ENCODE data around the gene AUNIP.
A peak's percentile ranks its signal among the peaks of the same experiment; 100 is the strongest.

The AUNIP gene, protein sequence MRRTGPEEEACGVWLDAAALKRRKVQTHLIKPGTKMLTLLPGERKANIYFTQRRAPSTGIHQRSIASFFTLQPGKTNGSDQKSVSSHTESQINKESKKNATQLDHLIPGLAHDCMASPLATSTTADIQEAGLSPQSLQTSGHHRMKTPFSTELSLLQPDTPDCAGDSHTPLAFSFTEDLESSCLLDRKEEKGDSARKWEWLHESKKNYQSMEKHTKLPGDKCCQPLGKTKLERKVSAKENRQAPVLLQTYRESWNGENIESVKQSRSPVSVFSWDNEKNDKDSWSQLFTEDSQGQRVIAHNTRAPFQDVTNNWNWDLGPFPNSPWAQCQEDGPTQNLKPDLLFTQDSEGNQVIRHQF

DNA sequence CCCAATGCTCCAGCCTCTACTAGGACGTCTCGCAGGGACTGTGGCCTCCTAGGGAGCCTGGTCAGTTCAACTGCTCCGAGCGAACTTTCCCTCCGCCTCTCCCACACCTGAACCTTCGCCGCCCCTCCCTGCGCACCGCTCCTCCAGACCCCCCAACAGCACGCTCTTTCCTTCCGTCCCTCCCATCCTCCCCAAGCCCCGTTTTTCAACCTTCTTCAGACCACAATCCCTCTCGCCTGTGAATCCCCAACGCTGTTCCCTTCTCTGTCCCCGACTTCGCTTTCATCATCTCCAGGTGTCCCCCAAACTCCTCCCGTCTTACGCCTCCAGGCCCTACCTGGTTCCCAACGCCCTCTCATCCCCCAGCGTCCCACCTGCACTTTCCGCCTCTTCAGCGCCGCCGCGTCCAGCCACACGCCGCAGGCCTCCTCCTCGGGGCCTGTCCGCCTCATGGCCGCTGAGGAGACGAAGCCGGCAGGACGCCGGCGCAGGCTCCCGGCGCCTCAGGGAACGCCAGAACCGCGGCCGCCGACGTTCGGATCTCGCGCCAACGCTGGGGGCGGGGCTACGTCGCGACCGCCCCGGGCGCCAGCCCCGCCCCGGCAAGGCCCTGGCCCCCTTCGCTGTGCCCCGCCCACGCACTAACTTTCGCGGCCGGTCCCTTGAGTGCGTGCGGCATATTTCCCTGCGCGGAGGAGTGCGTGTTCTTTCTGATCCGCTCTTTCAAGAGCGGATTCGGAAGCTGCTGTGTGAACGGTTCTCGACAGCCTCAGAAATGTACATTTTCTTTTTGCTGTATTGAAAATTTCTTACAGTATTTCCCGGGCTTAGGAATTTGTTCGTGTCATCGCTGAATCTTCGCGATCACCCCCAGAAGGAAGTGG is at the start of gene AUNIP:
AUNIP (minus strand) TSS at position 552 of the 884 bp plus-strand sequence; CDS start at position 452, 100 bp downstream.
- peak; percentile 83 for DNase-seq (ENCODE audit: low read depth)

DNA sequence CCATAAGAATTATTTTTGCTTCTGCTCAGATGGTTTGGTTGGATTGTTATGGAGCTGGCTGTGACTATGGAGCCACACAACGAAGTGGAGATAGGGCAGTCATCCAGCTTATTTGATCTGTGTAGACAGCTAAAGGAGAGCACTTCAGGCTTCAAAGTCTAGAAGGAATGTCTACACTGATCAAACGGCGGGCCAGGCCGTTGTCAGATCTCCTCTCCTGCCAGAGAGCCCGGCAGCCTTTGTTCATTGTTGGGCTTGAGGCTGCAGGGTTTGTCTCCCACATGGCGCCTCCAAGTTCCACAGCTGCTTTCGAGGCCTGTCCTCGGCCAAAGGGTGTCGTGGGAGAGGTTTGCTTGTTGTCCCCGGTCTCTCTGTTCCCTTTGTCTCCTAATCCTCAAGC is 49.8 kb upstream of the AUNIP start:
- no peak for DNase-seq (ENCODE audit: low read depth)

DNA sequence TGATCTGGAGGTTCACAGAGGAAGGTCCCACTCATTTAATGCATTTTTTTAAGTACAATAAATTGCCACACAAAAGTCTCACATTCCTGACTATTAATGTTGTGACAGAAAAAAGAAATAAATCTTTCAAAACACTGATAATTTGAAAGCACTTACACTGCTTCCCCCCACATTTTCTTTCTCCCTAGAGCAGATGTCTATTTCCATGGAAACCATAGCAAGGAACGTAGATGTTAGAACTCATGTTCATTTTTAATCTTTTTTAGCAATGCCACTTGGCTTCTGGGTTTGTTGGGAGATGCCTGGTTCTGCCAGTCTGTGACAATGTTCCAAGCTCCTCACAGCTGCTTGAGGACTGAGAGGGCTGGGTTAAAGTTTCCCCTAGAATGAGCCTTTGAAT is 48.9 kb upstream of the AUNIP start:
- DNase-seq (ENCODE audit: low read depth) = no peak

DNA sequence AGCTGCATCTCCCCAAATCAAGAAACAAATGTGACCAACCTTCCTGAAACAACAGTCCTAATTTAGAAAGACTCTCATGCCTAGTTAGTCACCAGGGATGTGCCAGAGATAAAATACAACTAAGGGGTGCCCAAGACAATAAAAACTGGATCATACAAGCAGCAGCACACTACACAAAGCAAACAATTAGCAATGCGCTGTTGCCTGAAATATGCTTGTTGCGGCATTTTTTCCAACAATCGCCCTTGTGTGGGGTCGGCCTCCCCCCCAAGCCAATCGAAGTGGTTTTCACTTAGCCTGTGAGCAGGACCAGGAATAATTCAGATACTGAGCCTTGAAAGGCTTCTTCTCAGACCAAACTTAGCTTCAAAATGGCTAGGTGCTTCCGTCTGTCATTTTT is 48.3 kb upstream of the AUNIP start:
- no peak for DNase-seq (ENCODE audit: low read depth)

DNA sequence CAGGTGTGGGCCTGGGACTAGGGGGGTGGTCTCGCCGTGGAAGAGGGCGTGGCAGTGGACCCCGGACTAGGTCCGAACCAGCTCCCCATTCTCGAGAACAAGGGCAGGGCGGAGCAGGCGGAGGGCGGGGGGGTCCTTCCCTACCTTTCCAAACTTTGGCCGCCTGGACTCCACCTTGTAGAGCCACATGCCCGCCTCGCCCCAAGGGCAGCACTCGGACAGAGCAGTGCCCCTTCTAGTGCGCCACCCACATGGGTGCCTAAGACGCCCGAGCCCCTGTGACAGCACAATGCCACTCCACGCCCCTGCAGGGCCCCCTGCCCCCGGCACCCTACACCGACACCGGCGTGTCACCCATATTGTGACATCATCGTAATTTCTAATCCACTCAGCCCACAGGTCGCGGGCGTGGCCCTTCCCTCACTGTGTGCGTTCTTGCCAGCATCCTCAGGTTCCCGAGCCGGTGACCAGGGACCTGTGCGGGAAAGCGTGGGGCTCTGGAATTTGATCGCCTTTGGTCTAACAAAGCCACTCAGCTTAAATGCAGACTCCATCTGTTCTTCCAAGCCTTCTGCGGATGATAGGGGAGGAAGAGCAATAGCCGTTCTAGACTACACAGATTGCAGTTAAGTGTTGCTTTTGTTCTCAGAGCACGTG is 47.5 kb upstream of the AUNIP start:
- no peak for DNase-seq (ENCODE audit: low read depth)

DNA sequence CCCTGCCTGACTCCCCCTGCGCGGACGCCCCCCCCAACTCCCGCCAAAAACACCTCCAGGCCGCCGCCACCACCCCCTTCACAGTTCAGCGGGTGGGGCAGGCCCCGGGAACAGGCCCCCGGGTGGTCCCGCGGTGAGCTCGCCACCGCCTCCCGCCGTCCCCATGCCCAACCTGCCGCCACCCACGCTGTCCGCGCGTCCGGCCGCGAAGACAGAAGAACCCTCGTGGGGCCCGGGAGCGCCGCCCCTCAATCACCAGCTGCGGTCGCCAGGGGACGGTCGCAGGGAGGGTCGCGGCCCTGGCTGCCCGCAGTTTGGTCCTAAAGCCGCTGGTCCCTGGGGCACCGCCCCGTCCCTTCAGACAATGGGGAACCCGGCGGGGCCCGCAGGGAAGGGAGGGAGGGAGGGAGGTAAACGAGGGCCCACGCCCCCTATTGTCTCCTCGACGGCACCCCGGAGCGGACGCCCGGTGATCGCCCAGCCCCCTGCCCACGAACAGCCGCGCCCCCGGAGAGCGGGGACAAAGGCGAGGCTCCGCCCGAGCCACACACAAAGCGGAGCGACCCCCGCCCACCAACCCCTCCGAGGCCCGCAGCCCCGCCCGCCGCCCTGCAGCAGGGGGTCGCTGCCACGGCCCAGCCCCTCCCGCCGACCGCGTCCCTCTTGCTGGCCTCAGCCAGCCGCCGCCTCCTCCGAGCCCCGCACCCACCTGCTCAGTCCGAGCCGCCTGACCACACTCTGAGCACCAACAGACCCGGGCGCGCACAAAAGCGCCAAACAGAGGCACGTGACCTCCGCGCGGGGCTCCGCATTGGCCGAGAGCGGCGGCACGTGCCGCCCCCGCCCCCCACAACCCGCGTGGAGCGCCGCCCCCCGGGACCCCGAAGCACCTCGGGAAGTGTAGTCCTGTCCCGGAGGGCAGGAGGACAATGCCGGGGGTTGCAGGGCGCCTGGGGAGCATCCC is 46.7 kb upstream of the AUNIP start, which contains the start of gene STMN1:
STMN1 (minus strand) TSS at position 740 of the 964 bp plus-strand sequence. CDS start 1,743 bp downstream, outside the sequence.
- DNase-seq (ENCODE audit: low read depth) = peak; percentile 84

DNA sequence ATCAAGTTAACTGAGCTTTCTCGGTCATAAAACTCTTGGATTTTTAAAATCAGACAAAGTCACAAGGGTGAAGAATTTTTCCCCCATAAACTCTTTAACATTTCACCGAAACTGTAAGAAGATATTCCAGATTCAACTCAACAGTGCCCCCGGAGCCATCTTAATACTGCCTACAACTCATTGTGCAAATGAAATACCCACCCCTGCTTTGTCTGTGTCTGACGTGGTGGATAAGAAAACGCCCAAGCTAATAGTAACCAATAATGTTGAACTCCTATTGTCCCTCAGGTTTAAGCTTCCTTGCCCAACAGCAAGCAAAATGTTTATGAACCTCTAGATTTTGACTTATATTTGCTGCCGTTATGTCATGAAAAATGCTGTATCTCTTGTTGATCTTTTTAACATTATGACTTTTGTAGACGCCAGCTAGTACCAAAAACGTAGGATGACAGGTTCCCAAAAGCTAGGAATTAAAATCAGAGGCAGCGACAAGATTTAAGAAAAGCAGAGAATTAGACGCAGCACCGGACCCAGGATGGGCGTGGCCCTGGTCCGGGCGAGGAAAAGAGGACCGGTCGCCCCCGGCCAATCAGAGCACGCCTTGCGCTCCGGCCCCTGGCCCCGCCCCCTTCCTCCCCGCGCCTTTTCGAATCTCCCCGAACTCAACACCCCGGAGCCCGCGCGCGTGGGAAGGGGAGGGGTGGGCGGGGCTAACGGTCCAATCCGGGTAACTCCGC is 45.9 kb upstream of the AUNIP start:
- peak; percentile 86 for DNase-seq (ENCODE audit: low read depth)

DNA sequence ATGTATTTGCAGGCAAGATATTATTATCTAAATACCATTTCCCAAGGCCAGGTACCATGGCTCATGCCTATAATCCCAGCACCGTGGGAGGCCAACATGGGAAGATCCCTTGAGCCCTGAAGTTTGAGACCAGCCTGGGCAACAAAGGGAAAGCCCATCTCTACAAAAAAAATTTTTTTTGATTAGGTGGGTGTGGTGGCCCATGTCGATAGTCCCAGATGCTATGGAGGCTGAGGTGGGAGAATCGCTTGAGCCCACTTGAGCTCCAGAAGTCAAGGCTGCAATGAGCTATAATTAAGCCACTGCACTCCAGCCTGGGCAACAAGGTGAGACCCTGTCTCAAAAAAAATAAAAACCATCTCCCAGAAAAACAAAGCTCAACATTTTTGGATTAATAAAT is 44.7 kb upstream of the AUNIP start:
- DNase-seq (ENCODE audit: low read depth) = no peak

DNA sequence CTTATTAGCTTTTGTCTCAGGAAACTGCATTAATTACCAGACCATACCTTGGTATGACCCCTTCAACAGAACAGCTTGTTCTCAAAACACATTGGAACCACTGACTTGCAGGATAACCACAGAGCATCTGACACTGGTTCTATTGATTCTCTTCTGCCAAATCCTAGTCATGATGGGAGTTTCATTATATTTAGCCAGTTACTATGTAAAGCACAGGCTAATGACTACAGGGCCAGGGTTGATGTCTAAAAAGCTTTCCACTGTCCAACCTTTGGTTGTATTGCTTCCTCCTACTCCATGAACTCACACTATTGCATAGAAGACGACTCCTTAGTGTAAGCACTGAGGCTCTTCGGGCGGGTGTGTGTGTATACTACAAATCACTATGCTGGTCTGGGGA is 43.2 kb upstream of the AUNIP start:
- DNase-seq (ENCODE audit: low read depth) = no peak

DNA sequence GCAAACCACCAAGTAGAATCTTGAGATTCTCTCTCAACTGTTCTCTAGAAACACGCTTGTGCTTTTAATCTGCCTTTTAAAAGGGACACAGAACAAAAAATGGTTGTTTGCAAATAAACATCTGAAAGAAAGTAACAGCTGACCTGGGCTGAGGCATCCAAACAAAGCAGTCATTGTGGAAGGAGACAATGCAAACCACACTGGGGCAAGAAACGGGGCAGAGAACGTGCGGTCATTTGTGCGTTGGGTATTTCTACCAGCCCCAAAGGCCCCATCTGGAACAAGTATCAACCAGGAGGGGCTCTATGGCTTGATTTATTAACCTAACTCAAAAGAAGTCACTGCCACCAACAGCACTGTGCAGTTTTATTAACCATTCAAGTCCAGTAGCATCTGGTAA is 41.0 kb upstream of the AUNIP start:
- DNase-seq (ENCODE audit: low read depth) = no peak

DNA sequence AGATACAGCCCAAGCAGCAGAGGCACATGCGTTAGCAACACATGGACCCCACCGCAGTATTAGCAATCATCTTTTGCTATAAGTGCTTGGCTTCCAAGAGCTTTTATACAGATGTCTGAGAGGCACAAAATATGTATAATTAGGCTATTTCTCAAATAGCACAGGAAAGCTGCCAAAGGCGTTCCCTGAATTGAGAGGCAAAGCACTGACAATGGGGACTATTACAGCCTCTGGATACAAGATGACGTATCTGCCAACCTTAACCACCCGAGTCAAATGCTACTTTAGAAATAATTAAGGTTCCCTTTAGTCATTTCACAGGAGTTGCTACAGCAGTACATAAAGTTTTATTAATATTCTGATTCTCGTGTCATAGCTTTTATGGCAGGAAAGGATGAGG is 40.5 kb upstream of the AUNIP start:
- no peak for DNase-seq (ENCODE audit: low read depth)

DNA sequence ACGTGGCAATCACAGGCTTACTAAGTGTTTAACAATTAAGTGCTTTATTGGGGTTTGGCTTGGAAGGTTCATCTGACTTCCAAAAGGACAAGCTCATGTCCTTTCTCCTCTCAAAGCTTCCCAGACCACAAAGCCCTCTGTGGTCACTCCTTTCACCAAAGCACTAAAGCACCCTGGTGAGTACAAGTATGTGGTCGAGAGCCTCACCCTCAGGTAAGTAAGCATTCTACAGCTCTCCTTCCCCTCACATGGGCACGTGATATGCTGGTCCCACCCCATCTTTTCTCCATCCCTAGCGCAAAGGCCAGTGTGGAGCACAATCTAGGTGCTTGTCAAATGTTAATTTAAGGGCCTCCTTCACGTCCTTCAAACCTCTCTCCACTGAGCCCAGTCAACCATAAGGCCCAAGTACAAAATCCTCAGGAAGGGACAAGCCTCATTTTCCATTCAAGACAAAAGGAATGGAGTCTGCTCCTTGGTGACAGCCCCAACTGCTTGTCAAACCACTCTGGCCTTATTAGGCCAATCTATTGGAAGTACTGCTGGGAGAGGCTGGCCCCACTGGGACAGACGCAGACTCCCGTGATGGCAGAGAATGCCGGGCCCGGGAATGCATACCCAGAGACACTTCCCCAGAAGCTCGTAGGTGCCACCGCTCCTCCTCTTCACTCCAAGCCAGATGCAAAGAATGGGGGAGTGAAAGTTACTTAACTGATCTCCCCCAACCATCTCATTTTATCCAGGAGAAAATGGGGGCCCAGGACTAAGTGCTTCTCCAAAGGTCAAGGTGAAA is 39.2 kb upstream of the AUNIP start:
- DNase-seq (ENCODE audit: low read depth) = no peak

DNA sequence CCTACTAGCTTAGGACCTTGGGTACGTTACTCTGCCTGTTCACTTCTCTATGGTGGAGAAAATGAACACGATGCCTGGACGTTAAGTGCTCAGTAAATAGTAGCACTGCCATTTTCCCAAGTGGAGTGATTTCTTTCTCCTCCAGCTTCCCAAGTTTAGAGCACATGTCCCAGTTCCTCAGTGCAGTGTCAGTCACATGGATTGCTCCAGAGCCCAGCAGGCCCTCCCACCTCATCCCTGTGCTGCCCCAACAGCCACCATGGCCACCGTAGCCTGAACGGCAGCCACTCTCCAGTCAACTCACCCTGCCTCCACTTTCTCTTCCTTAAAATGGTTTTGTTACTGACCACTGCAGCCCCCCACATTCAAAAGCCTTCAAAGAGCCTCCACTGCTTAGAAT is 38.5 kb upstream of the AUNIP start:
- DNase-seq (ENCODE audit: low read depth) = no peak

DNA sequence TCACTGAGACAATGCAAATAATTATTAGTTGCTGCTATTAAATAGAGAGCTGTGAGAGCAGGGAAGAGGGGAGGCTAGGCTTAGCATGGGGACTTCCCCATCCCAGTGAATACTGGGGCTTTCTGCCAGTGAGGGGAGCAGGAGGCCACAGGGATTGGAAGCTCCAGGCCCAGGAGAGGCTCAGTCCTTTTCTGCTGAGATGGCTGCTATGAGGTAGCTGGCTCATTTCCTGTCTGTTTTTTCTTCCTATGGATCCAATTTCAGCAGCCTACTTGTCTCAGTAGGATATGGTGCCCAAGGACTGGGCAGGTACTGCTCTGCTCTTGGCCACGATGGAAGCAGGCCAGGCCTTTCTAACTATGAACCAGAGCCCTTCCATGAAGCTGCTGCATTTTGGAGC is 37.0 kb upstream of the AUNIP start:
- DNase-seq (ENCODE audit: low read depth) = no peak

DNA sequence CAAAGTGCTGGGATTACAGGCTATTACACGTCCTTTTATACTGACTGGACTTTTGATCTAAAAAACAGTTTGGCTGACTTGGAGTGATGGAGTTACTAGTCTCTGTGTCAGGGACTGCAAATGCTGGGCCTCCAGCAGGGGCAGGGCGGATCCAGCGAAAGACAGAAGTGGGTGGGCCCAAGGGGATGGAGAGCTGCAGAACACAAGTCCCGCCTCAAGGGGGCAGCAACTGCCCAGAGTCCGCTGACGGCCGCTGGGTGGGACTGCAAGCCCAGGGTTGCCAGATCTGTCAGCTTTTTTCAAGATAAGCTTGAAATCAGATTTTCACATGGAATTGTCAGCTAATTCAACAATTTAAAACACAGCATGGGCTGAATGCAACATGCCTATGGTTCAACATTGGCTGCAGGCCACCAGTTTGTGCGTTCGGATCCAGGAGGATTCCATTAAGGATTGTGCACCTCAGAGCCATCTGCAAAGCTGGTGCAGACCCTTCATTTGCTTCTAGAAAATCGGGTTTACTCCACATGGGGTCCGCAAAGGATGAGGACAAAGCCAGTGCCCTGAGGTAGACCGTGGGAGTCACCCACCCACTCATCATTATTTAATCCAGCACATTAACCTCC is 36.2 kb upstream of the AUNIP start:
- peak; percentile 74 for DNase-seq (ENCODE audit: low read depth)

DNA sequence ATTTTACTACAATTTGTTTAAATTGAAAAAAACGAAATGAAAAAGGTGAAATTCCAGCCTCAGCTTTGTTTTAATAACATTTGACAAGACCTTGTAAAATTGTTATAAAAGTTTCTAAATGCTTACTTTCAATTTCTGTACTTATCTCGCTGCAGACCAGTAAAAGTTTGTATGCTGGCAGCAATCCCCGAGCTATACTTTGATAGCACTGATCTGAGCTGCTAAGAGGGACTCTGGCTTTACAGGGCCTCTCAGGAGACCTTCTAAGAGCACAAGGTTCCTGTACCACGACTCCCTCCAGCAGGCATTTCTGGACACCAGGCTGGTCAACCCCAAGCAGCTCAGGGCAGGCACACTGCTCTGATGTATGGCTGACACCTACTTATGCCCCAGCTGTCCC is 33.9 kb upstream of the AUNIP start:
- DNase-seq (ENCODE audit: low read depth) = no peak

DNA sequence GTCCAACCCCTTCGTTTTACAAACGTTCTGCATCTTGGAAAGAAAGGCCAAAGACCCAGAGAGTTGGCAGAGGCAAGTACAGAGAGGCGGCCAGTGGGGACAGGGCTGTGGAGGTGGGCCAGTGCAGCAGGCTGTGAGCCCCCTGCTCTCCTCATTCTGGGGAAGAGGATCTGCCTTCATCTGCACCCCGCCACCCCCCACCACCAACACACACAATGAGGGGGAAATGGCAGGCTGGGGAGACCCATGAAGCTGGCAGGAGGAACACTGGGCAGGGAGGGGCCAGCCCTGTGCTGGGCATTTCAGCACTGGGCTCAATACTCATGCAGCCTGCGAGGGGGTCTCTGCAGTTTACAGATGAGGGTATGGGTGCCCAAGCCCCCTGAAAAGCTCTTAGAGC is 32.3 kb upstream of the AUNIP start:
- no peak for DNase-seq (ENCODE audit: low read depth)

DNA sequence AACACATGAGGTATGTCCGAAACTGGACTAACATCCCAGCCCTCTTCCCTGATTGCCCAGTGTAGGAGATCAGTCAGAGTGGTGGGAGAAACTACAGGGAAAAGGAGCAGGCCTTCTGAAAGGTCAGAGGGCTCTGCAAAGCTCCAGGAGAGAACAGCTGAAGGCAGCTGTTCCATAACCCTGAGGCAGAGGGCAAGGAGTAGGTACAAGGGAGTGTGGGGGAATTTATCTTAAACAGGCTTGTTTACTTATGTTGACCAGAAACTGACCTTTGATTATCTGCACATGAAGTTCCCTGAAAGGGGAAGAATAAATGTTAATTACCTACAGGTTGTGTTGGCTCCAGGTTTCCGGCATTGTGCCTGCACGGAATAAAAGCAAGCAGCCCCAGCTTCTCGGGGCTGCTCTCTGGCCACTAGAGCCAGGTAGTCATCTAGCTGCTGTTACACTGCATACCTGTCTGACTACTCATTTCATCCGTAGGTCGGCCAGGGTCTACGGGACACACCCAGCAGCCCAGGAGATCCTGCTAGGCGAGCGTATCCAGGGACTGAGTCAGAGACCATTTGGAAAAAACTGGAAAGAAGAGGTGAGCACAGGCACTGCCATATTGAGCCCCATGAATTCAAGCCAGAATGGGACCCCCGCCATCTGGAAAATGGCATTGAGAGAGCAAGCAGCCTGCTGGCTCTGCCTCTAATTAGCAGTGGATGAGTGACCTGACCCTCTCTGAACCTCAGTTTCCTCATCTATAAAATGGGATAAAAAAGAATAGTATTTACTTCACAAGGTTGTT is 31.2 kb upstream of the AUNIP start:
- no peak for DNase-seq (ENCODE audit: low read depth)

DNA sequence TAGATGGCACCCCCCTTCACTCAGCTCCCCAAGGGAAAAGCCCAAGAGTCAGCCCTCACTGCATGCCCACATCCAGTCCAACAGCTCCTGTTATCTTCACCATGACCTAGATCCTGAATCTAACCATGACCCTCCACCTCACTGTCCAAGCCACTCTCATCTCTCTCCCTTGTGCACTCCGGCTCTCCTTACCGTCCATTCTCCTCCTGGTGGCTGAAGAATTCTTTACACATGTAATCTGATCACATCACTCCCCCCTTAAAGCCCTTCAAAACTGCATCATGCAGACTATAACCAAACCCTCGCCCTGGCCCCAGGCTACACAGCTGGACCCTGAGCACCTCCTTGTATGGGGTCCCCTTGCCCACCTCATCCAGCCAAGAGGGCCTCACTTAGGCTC is 30.2 kb upstream of the AUNIP start:
- no peak for DNase-seq (ENCODE audit: low read depth)
